Gastroesophageal sphincter (tissue), 4 donors: ENCODE measurements around the gene FBXL19. TPM values are rescaled to one million over a fixed set of nuclear protein-coding genes. Genes with fewer than 3 reads are reported as not detected.

Experiments used
- ATAC-seq: fragments of 150-250 bp; one replicate; pipeline ENCODE4 v1.9.1; 2016; ENCODE audit warnings: mild to moderate bottlenecking, moderate library complexity
- H3K27ac ChIP-seq, 4 donors: fragments of 200-600 bp; sonication (generic) in 3 of 4; 1 replicate in 3 of 4; 2 replicates in 1 of 4; pipeline ENCODE4 v1.5.1; 2016 to 2019
- H3K27me3 ChIP-seq: fragments of 200-600 bp; sonication (generic); one replicate; pipeline ENCODE4 v1.5.1; 2019
- H3K36me3 ChIP-seq, 2 donors: fragments of 200-600 bp; sonication (generic); one replicate each; pipeline ENCODE4 v1.5.1; 2019; ENCODE audit warnings: control low read depth in 1 of 2
- H3K4me1 ChIP-seq, 3 donors: fragments of 200-600 bp; sonication (generic); 1 replicate in 2 of 3; 2 replicates in 1 of 3; pipeline ENCODE4 v1.5.1; 2016 to 2019; ENCODE audit warnings: control low read depth in 2 of 3
- H3K4me3 ChIP-seq, 2 donors: fragments of 200-600 bp; sonication (generic); one replicate each; pipeline ENCODE4 v1.5.1; 2019; ENCODE audit warnings: mild to moderate bottlenecking in 1 of 2, moderate library complexity in 1 of 2
- H3K9me3 ChIP-seq, 3 donors: fragments of 200-600 bp; sonication (generic); one replicate each; pipeline ENCODE4 v1.5.1; 2017 to 2019; ENCODE audit warnings: control low read depth in 2 of 3
- CTCF ChIP-seq, 4 experiments: fragments of 200-600 bp in 2 of 4; fragments of 450-650 bp in 2 of 4; sonication (generic) in 1 of 4; IDR thresholded peaks; one replicate each; pipeline ENCODE4 v1.5.1; 2017 to 2019; ENCODE audit warnings: antibody characterized with exemption in 4 of 4, mild to moderate bottlenecking in 2 of 4, moderate library complexity in 2 of 4
- EP300 ChIP-seq: sonication (generic); formaldehyde crosslinking; IDR thresholded peaks from one replicate; pipeline ENCODE4 v1.6.1; 2017; ENCODE audit warnings: antibody characterized with exemption, mild to moderate bottlenecking
- POLR2A ChIP-seq, 2 donors: fragments of 450-650 bp; IDR thresholded peaks; one replicate each; pipeline ENCODE4 v1.6.1; 2017; ENCODE audit warnings: antibody characterized with exemption in 2 of 2, mild to moderate bottlenecking in 2 of 2, moderate library complexity in 1 of 2
- POLR2AphosphoS5 ChIP-seq: sonication (generic); formaldehyde crosslinking; IDR thresholded peaks from one replicate; pipeline ENCODE4 v1.6.1; 2017; ENCODE audit warnings: antibody characterized with exemption
- WGBS, 2 donors: methylation state at CpG; one replicate each; pipeline ENCODE4 v1.1.5; 2018; ENCODE audit warnings: low coverage in 1 of 2; 5-methylcytosine and 5-hydroxymethylcytosine counted together
- total RNA-seq, 4 donors: library from RNA; depleted of rRNA; stranded (reverse); fragments of >200 nt; gene quantifications; one replicate each; pipeline ENCODE4 v1.1.0, GENCODE V29; 2016

The FBXL19 gene
- total RNA-seq, 4 donors from 2014 or later, result 10.0 to 23.5 (median 11.9) TPM

DNA sequence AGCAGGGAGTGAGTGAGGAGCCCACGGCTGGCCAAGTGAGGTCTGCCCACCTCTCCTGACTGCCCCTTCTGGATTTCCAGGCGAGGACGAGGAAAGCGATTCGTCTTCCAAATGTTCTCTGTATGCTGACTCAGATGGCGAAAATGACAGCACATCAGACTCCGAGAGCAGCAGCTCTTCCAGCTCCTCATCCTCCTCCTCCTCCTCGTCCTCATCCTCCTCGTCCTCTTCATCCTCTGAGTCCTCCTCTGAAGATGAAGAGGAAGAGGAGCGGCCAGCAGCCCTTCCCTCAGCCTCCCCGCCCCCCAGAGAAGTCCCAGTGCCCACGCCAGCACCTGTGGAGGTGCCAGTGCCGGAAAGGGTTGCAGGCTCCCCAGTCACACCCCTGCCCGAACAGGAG is 47.9 kb downstream of the FBXL19 start:
- no peaks in the 10 kb centered on the region for H3K27me3 ChIP-seq
- ATAC-seq, result no peak
- no peaks in the 10 kb centered on the region for H3K4me1 ChIP-seq
- WGBS, 2 donors, result 94% methylated on average over 8 of the region's 14 CpGs; no CpG with 5 or more reads in 1 of the 2 donors
- TF ChIP-seq POLR2AphosphoS5 (no peak), CTCF (IDR thresholded peaks at IDR 0.05) (no peak), POLR2A (IDR thresholded peaks at IDR 0.05) (no peak), EP300 (no peak)
- H3K27ac ChIP-seq, result no peak overlapping the region
- no peak overlapping the region for H3K4me3 ChIP-seq
- H3K36me3 ChIP-seq, result peaks cover 0 to 100% of the 10 kb centered on the region in 2 donors
- H3K9me3 ChIP-seq, result no peaks in the 10 kb centered on the region

GRCh38 chr16:30972872-30973271 is 49.5 kb downstream of the FBXL19 start:
- H3K27ac ChIP-seq, result no peak overlapping the region
- no peaks in the 10 kb centered on the region for H3K9me3 ChIP-seq
- TF ChIP-seq POLR2AphosphoS5, result no peak
- no peak for TF ChIP-seq CTCF (IDR thresholded peaks at IDR 0.05)
- TF ChIP-seq POLR2A (IDR thresholded peaks at IDR 0.05), result no peak
- no peak for TF ChIP-seq EP300
- H3K4me1 ChIP-seq, result no peaks in the 10 kb centered on the region
- H3K36me3 ChIP-seq, result peaks cover 0 to 100% of the 10 kb centered on the region in 2 donors
- 56 to 77% methylated on average over 4 to 7 of the region's 7 CpGs for WGBS, 2 donors
- ATAC-seq, result no peak
- no peak overlapping the region for H3K4me3 ChIP-seq
- no peaks in the 10 kb centered on the region for H3K27me3 ChIP-seq

DNA sequence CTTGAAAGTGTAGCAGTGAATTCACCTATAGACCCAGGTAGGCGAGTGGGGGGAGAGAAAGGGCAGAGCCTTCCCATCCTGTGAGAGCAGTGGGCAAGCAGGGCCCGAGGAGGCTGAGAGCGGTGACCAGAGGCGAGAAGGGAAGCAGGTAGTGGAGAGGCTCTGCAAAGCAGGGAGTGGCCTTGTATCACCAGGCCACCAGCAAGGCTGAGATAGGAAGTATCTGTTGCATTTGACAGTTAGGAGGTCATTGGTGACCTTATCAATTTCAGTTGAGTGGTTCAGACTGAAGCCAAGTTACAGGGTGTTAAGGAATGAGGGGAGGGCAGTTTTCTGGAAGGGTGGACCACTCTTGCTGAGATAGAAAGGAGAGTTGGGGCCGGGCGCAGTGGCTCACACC is 51.0 kb downstream of the FBXL19 start:
- no peaks in the 10 kb centered on the region for H3K27me3 ChIP-seq
- no peak for ATAC-seq
- H3K4me3 ChIP-seq, result no peak overlapping the region
- H3K9me3 ChIP-seq, result no peaks in the 10 kb centered on the region
- H3K27ac ChIP-seq, result no peak overlapping the region
- WGBS, 2 donors, result 80 to 90% methylated on average over 1 to 6 of the region's 6 CpGs
- peaks cover 0 to 100% of the 10 kb centered on the region in 2 donors for H3K36me3 ChIP-seq
- TF ChIP-seq EP300, result no peak
- no peak for TF ChIP-seq CTCF (IDR thresholded peaks at IDR 0.05)
- TF ChIP-seq POLR2A (IDR thresholded peaks at IDR 0.05), result no peak
- no peak for TF ChIP-seq POLR2AphosphoS5
- no peaks in the 10 kb centered on the region for H3K4me1 ChIP-seq

DNA sequence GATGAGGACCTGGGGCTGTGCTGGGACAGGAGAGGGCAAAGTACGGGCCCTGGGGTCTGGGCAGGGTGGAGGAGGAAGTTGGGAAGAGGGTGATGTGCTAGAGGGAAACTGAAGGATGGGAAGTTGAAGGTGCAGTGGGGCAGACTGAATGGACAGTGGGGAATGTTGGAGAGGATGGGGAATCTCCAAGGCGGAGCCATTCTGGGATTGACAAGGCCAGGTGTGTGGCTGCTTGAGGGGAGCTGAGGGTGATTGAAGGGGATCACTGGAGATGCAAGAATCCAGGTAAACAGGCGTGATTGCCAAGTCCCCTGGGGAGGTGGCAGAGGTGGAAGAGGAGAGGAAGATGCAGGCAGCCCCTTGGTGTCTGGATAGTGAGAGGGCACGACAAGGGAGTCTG is 53.1 kb downstream of the FBXL19 start:
- Histone ChIP-seq H3K27ac (no peak overlapping the region), H3K4me1 (no peaks in the 10 kb centered on the region), H3K27me3 (no peaks in the 10 kb centered on the region), H3K36me3 (peaks cover 0 to 100% of the 10 kb centered on the region in 2 donors), H3K9me3 (no peaks in the 10 kb centered on the region), H3K4me3 (no peak overlapping the region)
- 83 to 89% methylated on average over 3 to 4 of the region's 4 CpGs for WGBS, 2 donors
- ATAC-seq, result no peak
- TF ChIP-seq CTCF (IDR thresholded peaks at IDR 0.05) (no peak), EP300 (no peak), POLR2AphosphoS5 (no peak), POLR2A (IDR thresholded peaks at IDR 0.05) (no peak)

DNA sequence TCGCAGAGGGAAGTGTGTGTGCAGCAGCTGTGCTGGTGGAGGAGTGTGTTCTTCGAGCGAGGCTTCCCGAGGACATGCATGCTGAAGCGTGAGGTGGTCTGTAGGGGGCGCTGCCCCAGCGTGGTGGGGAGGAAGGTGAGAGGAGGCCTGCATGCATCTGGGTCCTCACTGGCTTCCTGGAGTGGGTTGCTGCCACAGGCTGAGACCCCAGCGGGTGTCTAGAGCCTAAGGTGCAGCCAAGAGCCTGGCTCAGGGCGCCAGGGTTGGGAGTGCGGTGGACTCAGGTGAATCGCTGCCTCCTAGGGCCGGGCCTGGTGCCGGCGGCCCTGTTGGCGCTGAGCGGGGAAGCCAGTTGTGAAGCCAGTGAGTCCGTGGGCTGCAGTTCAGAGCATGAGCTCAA is 54.1 kb downstream of the FBXL19 start:
- Histone ChIP-seq H3K9me3 (no peaks in the 10 kb centered on the region), H3K4me3 (no peak overlapping the region), H3K27ac (no peak overlapping the region), H3K36me3 (peaks cover 0 to 100% of the 10 kb centered on the region in 2 donors), H3K4me1 (no peaks in the 10 kb centered on the region), H3K27me3 (no peaks in the 10 kb centered on the region)
- no peak for ATAC-seq
- TF ChIP-seq EP300, result no peak
- TF ChIP-seq POLR2AphosphoS5, result no peak
- no peak for TF ChIP-seq CTCF (IDR thresholded peaks at IDR 0.05)
- no peak for TF ChIP-seq POLR2A (IDR thresholded peaks at IDR 0.05)
- WGBS, 2 donors, result no CpG with 5 or more reads among the region's 17 CpGs
